NCI-H82 treated with DMSO at 0.1 percent for 48 hours (cell line): ENCODE measurements around the gene PRELP.
A peak's percentile ranks its signal among the peaks of the same experiment; 100 is the strongest.
"Not testable (repeated sequence)": the region's sequence is repeated elsewhere in the genome, so short reads cannot be mapped to it uniquely, and the experiment has no call there.

Experiments used
- DNase-seq: peaks from one replicate; lab custom pipeline; 2025; ENCODE audit not compliant: unreplicated experiment; lab: John Stamatoyannopoulos, UW

Gene PRELP

DNA sequence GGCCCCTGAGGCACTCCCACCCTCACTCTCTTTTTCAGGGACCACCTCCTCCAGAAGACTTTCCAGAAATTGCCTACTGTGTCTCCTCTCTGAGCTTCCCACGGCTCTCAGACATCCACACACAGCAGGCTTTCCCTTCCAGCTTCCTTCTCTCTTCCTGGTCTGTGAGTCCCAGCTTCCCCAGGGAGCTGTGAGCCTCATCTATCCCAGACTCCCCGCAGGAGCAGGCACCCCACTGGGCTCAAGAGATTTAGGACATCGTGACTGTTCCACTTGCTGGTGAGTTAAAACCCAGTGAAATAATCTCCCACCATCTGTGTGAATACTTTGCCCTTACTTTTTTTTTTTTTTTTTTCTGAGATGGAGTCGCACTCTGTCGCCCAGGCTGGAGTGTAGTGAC, 22.0 kb upstream of the PRELP start:
- no peak for DNase-seq

- no peak for DNase-seq
Measured at GRCh38 chr1:203454986-203455471, 20.6 kb upstream of the PRELP start.

DNA sequence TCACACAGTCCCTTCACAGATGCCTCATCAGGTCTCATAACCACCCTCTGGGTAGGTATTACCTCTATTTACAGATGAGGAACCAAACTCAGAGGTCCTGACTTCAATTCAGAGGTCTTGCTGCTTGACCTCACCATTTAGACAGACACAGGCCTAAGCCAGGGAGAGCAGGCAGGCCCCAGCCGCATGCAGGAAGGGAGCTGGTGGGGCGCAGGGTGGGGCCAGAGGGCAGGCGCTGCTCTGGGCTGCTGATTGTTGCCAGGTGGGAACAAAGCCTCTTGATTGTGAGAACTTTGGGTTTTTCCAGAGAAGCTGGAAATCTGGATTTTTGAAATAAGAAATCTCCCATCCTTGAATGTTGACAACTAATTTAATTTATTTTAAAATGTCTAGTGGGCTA, 19.9 kb upstream of the PRELP start:
- no peak for DNase-seq

- DNase-seq, result peak; percentile 84
Measured at GRCh38 chr1:203456577-203456976, 19.0 kb upstream of the PRELP start.

DNA sequence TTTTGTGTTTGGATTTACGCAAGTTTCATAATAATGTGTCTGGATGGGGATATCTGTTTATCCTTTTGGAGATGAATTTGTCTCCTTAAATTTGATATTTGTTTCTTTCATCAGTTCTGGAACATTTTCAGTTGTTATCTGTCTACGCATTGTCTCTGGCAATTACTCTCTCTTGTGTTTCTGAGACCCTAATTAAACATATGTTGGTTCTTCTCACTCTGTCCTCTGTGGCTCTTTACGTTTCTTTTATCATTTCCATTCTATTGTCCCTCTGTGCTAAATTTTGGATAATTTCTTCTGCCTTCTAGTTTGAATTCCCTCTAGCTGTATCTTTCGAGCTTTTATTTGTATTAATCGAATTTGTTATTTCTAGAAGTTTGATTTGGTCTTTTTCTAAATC, 17.5 kb upstream of the PRELP start:
- DNase-seq, result no peak

DNA sequence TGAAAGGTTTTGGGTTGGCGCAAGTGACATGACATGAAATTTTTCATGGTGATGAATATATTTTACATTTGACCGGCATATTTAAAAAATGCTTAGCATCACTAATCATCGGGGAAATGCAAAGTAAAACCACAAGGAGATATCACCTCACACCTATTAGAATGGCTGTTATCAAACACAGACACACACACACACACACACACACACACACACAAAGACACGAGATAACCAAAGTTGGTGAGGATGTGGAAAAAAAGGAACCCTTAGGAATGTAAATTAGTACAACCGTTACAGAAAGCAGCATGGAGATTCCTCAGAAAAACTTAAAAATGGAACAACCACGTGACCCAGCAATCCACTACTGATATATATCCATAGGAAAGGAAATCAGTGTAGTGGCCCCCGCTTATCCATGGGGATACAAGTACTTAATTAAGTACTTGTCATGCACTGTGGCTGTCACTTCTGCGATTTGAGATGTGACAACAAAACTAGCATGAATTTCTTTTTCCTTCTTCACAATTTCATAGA, 15.9 kb upstream of the PRELP start:
- no peak for DNase-seq

GRCh38 chr1:203461717-203462116, 13.9 kb upstream of the PRELP start:
- DNase-seq, result no peak

GRCh38 chr1:203462143-203462542, 13.5 kb upstream of the PRELP start:
- DNase-seq, result no peak

GRCh38 chr1:203462878-203463277, 12.7 kb upstream of the PRELP start:
- DNase-seq, result no peak

- peak; percentile 19 for DNase-seq
Measured at GRCh38 chr1:203463469-203464062, 12.0 kb upstream of the PRELP start.

DNA sequence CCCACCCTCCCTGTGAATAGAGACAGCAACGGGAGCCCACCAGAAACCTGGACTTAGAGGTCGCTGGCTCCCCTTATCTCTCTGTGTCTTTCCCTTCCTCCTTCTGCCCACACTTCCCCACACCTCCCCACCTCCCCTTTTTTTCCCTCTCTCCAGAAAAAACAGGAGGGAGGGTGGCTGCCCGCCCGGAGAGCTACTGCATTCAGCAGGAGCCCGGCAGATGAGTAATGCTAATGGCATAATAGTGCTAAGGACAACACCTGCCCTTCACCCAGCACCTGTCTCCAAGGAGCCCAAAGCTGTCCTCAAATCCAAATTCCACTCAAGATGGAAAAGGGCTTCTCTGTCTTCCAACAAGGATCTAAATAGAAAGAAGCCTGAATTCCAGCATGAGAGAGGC, 11.4 kb upstream of the PRELP start:
- no peak for DNase-seq

DNA sequence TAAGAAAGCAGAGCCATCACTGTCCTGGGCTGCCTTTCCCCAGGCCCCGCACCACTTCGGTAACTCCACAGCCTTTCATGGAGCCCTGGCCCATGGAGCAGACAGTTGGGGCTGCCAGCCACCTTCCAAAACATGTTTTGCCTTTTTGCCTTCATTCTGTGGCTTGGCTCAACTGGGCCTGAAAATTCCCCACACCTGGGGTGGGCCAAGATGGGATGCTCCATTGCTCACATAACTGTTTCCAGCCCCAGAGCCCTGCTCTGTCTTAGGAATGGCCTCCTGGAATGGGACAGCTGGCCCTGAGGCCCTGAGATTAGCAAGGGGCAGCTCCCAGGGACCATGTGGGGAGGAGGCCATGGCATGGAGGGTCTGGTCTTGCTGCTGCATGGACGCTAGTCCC, 10.9 kb upstream of the PRELP start:
- DNase-seq, result no peak

GRCh38 chr1:203465146-203465798, 10.3 kb upstream of the PRELP start:
- no peak for DNase-seq

GRCh38 chr1:203465948-203466347, 9.7 kb upstream of the PRELP start:
- no peak for DNase-seq

- not testable (repeated sequence) for DNase-seq
Measured at GRCh38 chr1:203466906-203467549, 8.6 kb upstream of the PRELP start.

DNA sequence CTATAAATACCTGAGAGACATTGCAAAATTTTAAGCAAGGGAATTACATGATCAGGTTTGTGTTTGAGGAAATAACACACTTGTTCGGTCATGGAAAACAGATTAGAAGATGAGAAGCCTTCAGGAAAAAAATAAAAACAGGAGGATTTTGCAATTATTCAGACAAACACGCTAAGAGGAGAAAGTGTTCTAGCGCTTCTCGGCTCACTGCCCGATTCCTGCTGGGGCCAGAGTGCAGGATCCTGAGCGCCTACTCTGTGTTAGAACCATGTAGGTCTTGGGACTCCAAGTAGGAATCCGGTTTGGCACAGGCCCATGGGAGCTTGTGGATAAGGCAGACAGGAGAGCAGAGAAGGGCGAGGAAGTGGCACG, 8.1 kb upstream of the PRELP start:
- DNase-seq, result no peak

DNA sequence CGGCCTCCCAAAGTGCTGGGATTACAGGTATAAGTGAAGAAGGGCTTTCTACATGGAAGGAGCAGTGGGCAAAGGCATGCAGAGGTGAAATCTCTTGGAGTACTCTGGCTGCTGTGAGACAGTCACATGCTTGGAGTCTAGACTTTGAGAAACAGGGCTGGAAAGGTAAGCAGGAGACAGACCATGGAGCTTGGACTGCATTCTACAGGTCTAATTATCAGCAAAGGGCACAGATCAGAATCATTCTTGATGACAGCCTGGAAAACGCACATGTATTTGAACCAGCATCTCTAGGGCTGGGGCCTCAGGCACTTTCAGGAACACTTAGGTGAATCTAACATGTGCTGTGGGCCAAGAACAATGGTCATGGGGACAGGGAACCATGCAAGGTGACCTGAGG, 7.3 kb upstream of the PRELP start:
- no peak for DNase-seq

GRCh38 chr1:203470240-203470639, 5.4 kb upstream of the PRELP start:
- no peak for DNase-seq

DNA sequence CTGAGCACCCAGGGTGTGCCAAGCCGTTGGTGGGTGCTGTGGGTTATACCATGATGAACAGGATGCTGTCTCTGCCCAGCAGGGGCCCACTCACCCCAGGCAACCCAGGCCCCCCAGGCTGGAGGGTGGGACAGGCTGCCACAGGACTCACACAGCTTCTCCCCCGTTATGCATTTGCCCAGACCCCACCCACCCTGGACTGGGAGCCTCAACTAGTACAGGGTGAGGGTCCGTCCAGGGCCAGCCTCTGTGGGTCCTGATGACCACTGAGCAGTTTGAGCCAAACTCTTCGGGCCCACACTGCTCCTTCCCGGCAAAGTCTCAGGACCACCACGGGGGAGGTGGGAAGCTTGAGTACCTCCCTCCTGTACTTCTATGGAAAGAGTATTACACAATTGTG, 3.8 kb upstream of the PRELP start:
- no peak for DNase-seq

GRCh38 chr1:203473281-203473680, 2.3 kb upstream of the PRELP start:
- DNase-seq, result no peak

DNA sequence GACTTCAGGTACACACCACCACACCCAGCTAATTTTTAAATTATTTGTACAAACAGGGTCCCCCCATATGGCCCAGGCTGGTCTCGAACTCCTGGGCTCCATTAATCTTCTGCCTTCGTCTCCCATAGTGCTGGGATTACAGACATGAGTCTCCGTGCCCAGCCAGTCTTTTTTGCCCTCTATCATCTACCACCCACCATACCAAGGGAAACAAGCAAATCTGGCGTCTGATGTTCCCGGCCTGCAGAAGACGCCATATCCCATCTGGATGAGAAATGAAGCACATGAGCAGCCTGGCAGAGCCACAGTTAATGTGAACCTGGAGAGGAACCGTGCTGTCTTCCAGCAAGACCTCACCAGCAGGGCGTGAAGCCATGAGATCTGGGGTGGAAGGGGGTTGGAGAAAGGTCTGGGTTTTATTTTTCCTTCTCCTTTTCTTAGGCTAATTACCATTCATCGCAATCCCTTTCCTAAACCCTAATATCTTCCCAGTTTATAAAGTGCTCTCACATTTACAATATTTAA, 1.8 kb upstream of the PRELP start:
- no peak for DNase-seq

GRCh38 chr1:203476216-203476814, 709 bp downstream of the PRELP start:
- no peak for DNase-seq
